ENCODE results near the gene MOGAT2.
A peak's percentile ranks its signal among the peaks of the same experiment; 100 is the strongest.

MOGAT2 gene

GRCh38 chr11:75717608-75718418, at the start of gene MOGAT2:
Gene MOGAT2 (plus strand): TSS chr11:75717838. CDS start chr11:75717889, 51 bp downstream.
- H3K4me3 ChIP-seq (ENCODE audit: low read depth, low read length), result no peak within 1 kb of the TSS
- TF ChIP-seq CTCF (conservative IDR thresholded peaks at IDR 0.05; ENCODE audit: low read depth, low read length), result no peak
- DNase-seq (ENCODE audit: low read depth), result no peak

- TF ChIP-seq CTCF (conservative IDR thresholded peaks at IDR 0.05; ENCODE audit: low read depth, low read length), result no peak
- H3K4me3 ChIP-seq (ENCODE audit: low read depth, low read length), result no peak within 1 kb of the TSS
- DNase-seq (ENCODE audit: low read depth), result no peak
Observed at GRCh38 chr11:75668451-75669297, 49.0 kb upstream of the MOGAT2 start, which contains the start of gene MAP6. Gene MAP6 (minus strand): TSS chr11:75669038. CDS start chr11:75668369, 669 bp downstream.

GRCh38 chr11:75673977-75674582, 43.6 kb upstream of the MOGAT2 start:
- peak; percentile 63 for DNase-seq (ENCODE audit: low read depth)
- no peak for TF ChIP-seq CTCF (conservative IDR thresholded peaks at IDR 0.05; ENCODE audit: low read depth, low read length)
- no peak overlapping the region for H3K4me3 ChIP-seq (ENCODE audit: low read depth, low read length)

- DNase-seq (ENCODE audit: low read depth), result no peak
- no peak overlapping the region for H3K4me3 ChIP-seq (ENCODE audit: low read depth, low read length)
- TF ChIP-seq CTCF (conservative IDR thresholded peaks at IDR 0.05; ENCODE audit: low read depth, low read length), result no peak
Observed at GRCh38 chr11:75677275-75677674, 40.4 kb upstream of the MOGAT2 start.

- DNase-seq (ENCODE audit: low read depth), result no peak
- H3K4me3 ChIP-seq (ENCODE audit: low read depth, low read length), result no peak overlapping the region
- TF ChIP-seq CTCF (conservative IDR thresholded peaks at IDR 0.05; ENCODE audit: low read depth, low read length), result no peak
Observed at GRCh38 chr11:75677909-75678308, 39.7 kb upstream of the MOGAT2 start.

- no peak for TF ChIP-seq CTCF (conservative IDR thresholded peaks at IDR 0.05; ENCODE audit: low read depth, low read length)
- H3K4me3 ChIP-seq (ENCODE audit: low read depth, low read length), result no peak overlapping the region
- DNase-seq (ENCODE audit: low read depth), result no peak
Observed at GRCh38 chr11:75678620-75679259, 38.9 kb upstream of the MOGAT2 start.
